HEK293T (cell line): ENCODE measurements around the gene MAD2L1.

Source experiments
- ARNT ChIP-seq: fragments of 450-650 bp; IDR thresholded peaks from 2 replicates; pipeline ENCODE4 v1.6.1; 2017; ENCODE audit warnings: mild to moderate bottlenecking
- BHLHE40 ChIP-seq: fragments of 450-650 bp; IDR thresholded peaks from 2 replicates; pipeline ENCODE4 v1.6.1; 2016; ENCODE audit warnings: mild to moderate bottlenecking, moderate library complexity, borderline replicate concordance
- ELF4 ChIP-seq: fragments of 450-650 bp; IDR thresholded peaks from 2 replicates; pipeline ENCODE4 v1.6.1; 2017; ENCODE audit warnings: antibody characterized with exemption
- FOXM1 ChIP-seq: fragments of 450-650 bp; IDR thresholded peaks from 2 replicates; pipeline ENCODE4 v1.6.1; 2017; ENCODE audit warnings: mild to moderate bottlenecking, borderline replicate concordance
- HDGF ChIP-seq: fragments of 450-650 bp; IDR thresholded peaks from 2 replicates; pipeline ENCODE4 v1.6.1; 2017; ENCODE audit warnings: antibody characterized with exemption, borderline replicate concordance
- L3MBTL2 ChIP-seq: fragments of 450-650 bp; conservative IDR thresholded peaks from 2 replicates; pipeline ENCODE4 v1.6.1; 2016; ENCODE audit warnings: mild to moderate bottlenecking
- NFRKB ChIP-seq: fragments of 450-650 bp; IDR thresholded peaks from 2 replicates; pipeline ENCODE4 v1.6.1; 2016; ENCODE audit warnings: mild to moderate bottlenecking, moderate library complexity
- SP1 ChIP-seq: fragments of 450-650 bp; IDR thresholded peaks from 2 replicates; pipeline ENCODE4 v1.6.1; 2017
- ZNF384 ChIP-seq: fragments of 450-650 bp; IDR thresholded peaks from 2 replicates; pipeline ENCODE4 v1.6.1; 2016
- TF ChIP-seq, protein P1 (sequence below): fragments of 450-650 bp; IDR thresholded peaks from 2 replicates; pipeline ENCODE4 v1.6.1; 2016

DNA sequence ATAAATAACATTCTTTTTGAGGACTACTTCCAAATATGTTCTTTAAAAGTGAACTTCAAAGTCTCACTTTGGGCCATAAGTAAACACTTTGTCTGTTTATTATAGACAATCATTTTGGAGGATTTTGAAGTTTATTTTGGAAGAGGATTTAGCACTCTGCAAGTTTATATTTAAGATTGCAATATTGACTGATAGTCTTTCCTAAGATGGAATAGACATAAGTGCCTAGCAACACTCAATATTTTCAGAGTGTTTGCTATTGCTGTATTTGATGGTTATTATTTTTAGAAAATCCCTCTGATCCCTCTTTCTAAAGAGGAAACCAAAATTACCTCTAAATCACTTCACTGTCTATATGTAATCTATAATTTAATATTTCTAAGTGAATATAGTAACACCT is 42.8 kb upstream of the MAD2L1 start:
- no peak for TF ChIP-seq ARNT
- TF ChIP-seq, protein P1, sequence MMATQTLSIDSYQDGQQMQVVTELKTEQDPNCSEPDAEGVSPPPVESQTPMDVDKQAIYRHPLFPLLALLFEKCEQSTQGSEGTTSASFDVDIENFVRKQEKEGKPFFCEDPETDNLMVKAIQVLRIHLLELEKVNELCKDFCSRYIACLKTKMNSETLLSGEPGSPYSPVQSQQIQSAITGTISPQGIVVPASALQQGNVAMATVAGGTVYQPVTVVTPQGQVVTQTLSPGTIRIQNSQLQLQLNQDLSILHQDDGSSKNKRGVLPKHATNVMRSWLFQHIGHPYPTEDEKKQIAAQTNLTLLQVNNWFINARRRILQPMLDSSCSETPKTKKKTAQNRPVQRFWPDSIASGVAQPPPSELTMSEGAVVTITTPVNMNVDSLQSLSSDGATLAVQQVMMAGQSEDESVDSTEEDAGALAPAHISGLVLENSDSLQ, result no peak
- TF ChIP-seq FOXM1, result no peak
- no peak for TF ChIP-seq ELF4
- no peak for TF ChIP-seq BHLHE40
- no peak for TF ChIP-seq HDGF
- TF ChIP-seq L3MBTL2, result no peak
- TF ChIP-seq SP1, result no peak
- no peak for TF ChIP-seq NFRKB
- no peak for TF ChIP-seq ZNF384
